GM19035 (cell line): ENCODE results near the gene PYGL.
"Not testable (repeated sequence)": the region's sequence is repeated elsewhere in the genome, so short reads cannot be mapped to it uniquely, and the experiment has no call there.

Source experiments
- ATAC-seq: cut with Tn5 transposase; IDR thresholded peaks from one replicate; pipeline ENCODE4 v1.9.1; 2021; ENCODE audit not compliant: unreplicated experiment

Gene PYGL

DNA sequence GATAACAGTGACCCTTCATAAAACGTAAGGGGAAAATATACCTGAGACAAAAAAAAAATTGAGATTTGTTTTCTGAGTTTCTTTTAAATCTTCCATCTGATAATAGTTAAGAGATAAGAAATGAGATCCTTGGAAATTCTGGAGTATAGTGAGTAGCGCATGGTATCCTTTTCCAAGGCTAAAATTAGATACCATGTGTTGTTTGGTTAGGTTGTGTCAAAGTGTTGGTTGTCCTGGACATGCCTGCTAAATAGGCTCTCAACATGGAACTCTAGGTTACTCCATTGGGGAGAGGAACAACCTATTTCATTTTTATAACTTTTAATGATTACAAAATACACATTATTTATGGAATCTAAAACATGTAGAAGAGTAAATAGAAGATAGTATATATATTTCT is 14.8 kb downstream of the PYGL start:
- no peak for ATAC-seq

DNA sequence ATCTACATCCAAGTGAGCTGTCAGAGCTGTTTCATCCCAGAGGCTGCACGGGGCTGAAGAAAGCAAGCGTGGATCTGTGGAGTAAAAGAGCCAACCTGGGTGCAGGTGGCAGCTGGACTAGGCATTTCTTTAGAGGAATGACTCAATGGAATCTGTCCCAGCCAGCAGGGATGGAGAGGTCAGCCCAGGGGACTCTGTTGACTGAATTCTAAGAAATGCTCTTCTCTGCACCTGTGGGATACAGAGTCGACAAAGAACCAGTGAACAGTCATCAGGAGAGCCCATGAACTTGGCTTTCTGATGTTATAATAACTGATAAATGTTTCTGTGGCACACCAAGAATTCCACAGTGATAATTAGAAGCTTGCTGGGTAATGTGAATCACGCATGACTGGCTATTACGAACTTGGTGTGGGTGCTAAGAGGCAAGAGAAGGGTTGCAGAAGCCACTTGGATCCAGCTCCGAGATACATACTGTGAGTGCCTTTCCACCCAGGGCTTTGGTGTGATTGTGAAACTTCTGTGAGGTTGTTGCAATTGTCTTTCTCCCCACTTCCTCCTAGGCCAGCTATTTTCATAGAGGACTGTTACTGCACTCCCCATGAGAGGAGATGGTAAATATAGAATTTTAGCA is 16.2 kb downstream of the PYGL start:
- no peak for ATAC-seq

DNA sequence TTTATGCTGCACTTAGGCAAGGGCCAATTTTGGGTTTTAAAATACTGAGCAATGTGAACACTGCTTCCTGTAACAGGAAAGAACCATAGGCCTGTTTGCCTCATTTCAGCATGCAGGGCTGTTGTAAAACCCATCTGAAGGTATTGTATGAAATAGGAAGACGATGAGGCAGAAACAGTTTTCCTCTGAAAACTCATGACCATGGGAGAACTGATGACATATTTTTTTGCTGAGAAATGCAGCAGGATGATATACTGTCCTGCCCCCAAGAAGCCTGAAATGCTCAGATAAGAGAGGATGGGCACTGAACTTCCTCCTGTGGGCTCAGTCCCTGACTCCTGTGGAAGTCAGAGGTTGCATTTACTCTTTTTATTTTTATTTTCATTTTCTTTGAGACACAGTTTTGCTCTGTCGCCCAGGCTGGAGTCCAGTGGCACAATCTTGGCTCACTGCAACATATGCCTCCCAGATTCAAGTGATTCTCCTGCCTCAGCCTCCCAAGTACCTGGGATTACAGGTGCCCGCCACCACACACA is 17.4 kb downstream of the PYGL start:
- no peak for ATAC-seq

DNA sequence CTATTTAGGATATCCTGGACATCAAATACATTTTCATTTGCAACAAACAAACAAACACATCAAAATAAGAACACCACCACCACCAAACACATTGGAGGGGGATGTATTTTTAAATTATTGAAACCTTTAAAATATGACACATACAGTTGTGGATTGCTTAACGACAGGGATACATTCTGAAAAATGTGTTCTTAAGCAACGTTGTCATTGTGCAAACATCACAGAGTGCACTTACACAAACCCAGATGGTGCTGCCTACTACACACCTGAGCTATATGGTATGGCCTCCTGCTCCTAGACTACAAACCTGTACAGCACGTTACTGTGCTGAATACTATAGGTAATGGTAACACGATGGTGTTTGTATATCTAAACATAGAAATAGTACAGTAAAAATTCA is 19.4 kb downstream of the PYGL start:
- no peak for ATAC-seq

DNA sequence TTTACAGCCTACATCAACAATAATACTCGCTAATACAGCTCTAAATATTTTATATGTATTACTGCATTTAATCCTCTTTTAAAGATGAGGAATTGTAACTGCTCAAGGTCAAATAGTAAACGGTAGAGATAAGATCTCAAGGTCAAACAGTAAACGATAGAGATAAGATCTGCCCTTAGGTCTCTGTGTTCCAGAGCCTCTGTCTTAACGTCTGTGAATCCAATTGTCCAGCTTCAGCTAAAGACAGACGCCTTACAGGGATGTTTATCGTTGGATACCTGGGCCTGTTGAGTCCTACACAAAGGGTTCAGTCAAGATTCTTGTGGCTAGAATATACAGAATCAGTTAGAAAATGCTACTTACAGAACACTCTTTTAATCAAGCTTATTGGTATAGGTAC is 20.0 kb downstream of the PYGL start:
- no peak for ATAC-seq

DNA sequence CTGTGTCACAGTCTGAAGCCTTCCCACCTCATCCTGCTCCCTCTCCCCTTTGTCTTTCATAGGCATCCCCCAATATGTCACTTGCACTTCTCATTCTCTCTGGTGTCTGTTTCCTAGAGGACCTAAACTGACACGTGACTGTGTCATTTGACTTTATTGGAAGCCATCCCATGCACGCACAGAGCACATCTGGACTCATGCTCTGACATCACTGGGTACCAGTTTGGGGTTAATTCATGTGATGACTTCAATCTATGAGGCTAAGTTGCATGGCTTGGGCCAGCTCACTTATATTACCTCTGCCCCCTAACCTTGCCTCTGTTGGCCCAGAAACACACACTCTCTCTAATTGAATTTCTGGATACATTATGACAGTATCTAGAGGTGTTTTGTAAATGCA is 21.5 kb downstream of the PYGL start:
- ATAC-seq = no peak

DNA sequence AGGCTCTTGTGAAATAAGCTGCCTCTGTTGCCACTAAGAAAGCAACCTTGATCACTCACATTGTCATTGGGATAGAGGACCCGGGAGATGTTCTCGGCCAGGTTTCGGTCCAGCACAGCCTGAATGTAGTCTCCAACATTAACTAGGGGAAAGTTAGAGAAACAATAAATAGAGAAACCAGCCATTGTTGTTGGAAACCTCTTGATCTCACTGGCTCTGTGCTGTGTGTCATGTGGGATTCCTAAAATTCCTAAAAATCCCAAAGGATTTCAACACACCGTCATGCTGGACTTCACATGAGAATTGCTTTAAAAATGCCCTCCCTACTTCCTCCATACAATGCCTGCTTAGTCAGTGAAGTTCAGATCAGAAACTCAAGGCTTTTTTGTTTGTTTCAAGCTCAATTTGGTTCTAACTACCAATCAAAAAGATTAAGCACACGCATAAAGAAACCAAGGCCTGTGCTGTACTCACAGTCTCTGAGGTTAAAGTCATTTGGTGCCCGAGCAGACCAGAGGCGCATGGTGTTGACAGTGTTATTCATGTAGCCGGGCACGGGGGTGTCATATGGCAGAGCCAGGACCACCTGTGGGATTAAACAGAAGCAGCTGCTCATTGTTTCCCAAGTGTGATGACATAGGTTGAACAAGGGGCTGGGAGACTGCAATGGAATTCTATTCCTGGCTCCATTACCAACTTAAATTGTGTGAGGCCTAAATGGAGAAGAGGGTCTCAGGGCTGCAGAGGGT is 23.6 kb downstream of the PYGL start:
- no peak for ATAC-seq

DNA sequence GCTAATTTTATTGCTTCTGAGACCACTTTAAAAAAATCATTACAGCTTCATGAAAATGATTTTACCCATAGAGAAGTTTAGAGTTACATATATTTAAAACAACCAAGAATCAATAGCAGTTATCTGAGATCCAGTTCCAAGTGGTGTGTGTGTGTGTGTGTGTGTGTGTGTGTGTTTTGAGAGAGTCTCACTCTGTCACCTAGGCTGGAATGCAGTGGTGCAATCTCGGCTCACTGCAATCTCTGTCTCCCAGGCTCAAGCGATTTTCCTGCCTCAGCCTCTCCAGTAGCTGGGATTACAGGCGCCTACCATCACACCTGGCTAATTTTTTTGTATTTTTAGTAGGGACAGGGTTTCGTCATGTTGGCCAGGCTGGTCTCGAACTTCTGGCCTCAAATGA is 24.8 kb downstream of the PYGL start:
- not testable (repeated sequence) for ATAC-seq

DNA sequence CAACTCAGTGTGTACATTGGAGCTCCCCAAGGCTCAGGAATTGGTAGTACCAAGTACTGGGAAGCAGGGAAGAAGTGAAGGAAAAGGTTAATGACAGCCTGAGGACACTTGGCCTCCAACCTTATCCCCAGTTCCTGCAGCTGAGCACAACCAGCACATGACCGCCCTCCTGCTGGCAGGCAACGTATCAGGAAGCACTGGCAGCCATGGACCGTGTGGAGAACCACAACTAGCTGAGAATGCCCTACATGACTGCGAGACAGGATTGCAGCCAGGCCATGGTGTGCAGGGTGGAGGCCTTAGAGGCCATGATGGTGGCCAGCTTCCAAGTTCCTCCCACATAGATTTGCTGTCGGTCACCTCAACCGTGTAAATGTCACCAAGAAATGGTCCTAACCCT is 26.8 kb downstream of the PYGL start:
- ATAC-seq = no peak

DNA sequence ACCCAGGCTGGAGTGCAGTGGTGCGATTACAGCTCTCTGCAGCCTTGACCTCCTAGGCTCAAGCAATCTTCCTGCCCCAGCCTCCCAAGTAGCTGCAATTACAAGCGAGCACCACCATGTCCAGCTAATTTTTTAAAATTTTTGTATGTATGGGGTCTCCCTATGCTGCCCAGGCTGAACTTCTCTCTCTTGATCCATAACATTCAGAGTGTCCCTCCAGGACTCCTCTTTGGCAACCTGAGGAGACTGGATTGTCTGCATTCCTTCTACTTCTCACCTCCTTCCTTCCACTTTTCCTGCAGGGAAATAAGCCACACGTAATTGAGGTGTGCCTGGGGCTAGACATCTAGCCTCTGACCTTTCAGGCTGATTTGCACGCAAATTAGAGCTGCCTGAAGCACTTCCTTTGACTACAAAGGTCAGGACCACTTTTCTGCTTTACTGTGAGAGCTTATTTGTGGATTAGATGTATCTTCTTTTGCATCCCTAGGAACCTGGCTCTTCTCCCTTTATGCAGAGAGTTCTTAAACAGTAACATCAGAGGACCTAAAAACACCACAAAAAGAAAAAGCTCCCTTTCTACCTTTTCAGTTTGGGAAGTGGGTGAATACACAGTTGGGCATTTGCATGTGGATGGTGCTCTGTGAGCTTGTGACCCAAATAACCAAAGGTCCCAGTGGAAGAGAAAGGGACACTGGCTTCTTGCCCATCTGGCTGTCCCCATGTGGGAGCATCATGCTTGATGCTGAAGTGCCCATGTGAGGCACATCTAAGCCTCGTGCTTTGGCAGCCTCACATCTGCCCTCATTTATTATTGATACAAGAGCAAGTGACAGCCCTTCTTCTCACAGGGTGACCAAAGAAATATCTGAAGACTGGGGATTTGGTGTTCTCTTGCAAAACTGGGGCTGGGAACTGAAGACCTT is 33.5 kb downstream of the PYGL start:
- ATAC-seq = no peak

DNA sequence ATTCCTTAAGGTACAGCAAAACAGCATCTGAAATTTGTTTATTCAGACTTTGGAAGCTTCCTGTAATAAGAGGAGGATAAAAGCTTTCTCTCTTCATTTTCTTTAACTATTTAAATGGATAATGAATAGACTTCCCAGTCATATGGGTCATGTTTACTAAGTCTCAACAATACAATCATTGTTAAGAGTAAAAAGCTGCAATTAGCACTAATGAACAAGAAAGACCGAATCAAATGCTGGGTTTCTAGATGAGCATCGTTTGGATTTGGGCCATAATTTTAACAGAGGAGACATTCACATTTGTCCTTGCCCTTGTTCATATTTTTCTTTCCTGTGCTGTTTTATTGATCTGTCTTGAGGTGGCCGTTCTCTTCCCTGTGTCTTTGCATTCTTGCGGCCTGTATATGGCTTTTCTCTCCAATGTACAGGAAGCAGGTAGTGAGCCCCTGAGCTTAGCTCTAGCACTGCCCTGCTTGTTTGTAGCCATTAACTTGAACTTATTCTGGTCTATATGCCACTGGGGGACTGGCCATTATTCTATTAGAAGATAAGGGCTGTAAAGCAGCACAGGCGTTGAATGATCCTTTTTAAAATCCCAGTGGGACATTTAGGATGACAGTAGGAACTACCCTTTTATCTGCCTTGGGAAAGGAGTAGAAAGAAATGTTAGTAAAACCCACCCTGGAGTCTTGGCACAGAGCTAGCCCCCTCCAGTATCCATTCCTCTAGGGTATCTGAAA is 37.8 kb downstream of the PYGL start:
- ATAC-seq = no peak

DNA sequence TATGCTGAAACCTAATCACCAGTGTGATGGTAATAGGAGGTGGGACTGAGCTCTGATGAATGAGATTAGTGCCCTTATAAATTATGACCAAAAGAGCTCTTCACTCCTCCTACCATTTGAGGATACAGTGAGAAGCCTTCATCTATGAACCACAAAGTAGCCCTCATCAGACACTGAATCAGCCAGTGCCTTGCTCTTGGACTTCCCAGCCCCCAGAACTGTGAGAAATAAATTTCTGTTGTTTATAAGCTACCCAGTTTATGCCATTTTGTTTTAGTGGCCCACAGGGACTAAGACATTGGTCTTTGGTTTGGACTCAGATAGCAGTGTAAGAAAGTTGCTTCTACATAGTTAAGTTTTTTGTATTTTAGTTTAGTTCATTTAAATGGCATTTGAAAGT is 39.6 kb downstream of the PYGL start:
- no peak for ATAC-seq

DNA sequence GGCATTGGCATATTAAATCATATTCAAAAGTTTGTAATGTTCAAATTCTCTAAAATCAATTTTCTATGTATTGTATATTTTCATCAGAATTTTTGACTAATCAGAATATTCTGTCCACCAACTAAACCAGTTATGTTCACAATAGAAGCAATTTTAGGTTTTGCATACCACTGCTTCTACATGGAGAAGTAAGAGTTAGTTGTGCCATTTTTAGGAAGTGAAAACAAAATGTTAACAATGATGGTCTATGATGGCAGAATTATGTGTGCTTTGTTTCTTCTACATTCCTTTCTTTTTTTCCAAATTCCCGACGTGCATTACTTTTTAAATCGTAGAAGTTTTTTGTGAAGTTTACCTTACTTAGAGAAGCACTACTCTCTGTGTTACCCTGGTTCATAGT is 42.9 kb downstream of the PYGL start:
- no peak for ATAC-seq

DNA sequence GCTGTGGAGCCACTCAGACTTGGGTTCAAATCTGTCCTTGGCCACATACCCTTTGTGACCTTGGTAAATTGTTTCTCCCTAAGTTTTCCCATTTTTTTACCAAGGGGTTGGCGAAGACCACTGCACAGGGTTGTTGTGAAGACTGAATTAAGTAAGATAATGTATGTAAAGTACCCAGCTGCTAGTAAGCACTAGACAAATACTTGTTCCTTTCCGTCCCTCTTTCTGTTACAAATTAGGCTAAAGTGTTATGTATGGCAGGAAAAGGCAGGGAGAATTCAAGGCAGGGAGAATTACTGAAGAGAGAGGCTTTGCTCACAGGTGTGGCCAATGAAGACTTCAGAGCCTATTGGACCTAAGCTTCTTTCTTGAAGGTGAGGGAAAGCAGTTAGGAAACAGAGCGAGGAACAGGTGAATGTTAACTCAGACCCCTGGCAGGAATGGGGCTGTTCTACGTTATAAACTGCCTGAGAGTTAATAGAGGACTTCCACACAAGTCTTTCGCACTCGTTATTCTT is 46.6 kb downstream of the PYGL start:
- ATAC-seq = no peak

DNA sequence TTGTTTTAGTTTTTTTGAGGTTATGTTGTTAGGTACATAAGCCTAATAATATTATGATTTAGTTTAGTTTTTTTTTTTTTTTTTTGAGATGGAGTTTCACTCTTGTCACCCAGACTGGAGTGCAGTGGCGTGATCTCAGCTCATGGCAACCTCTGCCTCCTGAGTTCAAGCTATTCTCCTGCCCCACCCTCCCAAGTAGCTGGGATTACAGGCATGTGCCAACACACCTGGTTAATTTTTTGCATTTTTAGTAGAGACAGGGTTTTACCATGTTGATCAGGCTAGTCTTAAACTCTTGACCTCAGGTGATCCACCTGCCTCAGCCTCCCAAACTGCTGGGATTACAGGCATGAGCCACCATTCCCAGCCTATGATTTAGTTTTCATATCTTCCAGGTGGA is 47.3 kb downstream of the PYGL start:
- not testable (repeated sequence) for ATAC-seq

DNA sequence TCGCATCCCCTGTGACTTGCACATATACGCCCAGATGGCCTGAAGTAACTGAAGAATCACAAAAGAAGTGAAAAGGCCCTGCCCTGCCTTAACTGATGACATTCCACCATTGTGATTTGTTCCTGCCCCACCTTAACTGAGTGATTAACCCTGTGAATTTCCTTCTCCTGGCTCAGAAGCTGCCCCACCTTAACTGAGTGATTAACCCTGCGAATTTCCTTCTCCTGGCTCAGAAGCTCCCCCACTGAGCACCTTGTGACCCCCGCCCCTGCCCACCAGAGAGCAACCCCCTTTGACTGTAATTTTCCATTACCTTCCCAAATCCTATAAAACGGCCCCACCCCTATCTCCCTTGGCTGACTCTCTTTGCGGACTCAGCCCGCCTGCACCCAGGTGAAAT is 47.9 kb downstream of the PYGL start:
- not testable (repeated sequence) for ATAC-seq

DNA sequence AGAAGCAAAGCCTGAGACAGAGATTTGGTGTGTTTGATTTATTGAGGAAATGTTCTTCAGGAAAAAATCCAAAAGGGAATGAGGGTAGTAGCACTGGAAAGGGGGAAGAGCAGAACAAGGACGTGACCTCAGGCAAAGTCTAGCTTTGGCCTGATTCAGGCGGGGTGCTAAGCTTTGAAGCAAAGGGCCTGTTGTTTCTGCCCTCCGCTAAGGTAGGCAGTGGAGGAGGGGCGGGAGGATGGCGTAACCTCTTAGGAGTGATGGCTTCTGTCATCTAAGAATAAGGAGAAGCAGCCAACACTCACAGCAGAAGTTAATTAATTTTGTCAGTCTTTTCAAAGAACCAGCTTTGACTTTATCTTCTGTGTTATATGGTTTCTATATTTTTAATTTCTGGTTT is 52.0 kb downstream of the PYGL start:
- no peak for ATAC-seq

DNA sequence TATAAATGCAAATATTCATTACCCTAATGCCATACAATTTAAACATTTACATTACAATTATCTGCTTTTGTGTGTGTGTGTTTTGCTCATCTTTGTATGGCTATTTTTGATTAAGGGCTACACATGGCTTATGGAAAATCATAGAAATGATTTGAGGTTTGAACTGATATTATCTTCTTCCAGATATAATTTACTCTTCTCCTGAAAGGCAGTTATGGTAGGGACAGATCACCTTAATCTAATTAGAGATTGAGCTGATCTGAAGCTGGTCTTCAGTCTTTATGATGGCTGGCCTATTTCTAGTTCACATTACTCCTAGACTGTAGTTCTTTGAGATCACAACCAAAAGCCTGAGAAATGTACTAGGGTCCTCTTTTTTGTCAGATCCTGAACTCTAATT is 56.8 kb downstream of the PYGL start:
- no peak for ATAC-seq

DNA sequence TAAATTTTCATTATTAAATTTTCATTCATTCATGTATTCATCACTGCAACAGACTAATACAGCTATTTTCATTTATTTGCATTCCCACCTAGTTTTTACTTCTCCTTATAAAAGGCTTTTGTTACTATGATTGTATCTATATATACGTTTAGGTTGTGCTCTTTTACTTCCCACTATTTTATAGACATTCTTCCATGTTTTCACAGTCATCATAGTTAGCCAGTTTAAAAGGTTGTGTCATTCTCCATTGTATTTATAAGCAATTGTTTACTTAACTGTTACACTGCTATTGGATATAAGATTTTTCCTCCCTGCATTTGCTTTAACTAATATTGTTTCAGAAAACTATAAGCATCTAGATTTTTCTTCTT is 60.5 kb downstream of the PYGL start:
- no peak for ATAC-seq

DNA sequence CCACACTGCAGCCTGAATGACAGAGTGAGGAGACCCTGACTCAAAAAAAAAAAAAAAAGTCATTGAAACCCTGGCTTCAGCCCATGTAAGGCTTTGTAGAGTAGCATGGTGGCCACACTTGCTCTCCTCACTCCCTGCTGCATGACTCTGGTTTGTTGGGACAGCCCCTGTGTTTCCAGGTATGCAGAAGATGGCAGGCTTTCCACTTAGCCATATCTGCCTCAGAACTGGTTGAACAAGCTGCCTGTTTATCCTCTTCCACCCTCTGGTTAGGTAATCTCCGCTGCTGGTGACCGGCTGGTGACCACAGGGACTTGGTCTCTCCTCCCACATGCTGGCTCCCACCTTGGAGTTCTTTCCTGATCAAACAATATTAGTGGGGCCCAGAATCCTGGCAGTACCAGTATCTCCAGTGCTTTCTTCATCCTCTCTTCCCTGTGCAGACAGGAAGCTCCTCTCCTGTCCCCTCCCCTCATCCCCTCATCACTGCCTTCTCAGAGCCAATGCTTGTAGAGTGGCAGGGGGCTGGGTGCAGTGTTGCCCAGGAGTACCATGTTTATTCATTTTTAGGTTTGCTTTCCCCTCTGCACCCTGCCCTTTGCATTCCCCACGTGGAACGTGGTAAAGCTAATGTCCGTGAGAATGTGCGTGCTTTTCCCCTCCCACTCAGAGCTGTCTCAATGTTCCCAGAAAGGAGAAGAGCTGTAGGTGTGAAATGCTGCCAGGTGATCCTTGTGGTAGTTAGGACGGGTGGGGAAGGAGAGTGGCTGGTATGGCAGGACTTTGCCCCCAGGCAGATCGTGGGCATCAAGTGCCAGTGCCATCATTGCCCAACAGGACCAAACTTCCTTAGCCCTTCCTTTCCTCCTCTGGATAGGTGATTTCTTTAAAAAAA is 61.1 kb downstream of the PYGL start:
- ATAC-seq = no peak
